HUDEP-2 (cell line): ENCODE data around the gene CGNL1.

ENCODE experiments used
- DNase-seq, 76 experiments: peaks; one replicate each; lab custom pipeline; 2025; ENCODE audit not compliant: unreplicated experiment in 76 of 76; lab: John Stamatoyannopoulos, UW

Gene CGNL1, protein sequence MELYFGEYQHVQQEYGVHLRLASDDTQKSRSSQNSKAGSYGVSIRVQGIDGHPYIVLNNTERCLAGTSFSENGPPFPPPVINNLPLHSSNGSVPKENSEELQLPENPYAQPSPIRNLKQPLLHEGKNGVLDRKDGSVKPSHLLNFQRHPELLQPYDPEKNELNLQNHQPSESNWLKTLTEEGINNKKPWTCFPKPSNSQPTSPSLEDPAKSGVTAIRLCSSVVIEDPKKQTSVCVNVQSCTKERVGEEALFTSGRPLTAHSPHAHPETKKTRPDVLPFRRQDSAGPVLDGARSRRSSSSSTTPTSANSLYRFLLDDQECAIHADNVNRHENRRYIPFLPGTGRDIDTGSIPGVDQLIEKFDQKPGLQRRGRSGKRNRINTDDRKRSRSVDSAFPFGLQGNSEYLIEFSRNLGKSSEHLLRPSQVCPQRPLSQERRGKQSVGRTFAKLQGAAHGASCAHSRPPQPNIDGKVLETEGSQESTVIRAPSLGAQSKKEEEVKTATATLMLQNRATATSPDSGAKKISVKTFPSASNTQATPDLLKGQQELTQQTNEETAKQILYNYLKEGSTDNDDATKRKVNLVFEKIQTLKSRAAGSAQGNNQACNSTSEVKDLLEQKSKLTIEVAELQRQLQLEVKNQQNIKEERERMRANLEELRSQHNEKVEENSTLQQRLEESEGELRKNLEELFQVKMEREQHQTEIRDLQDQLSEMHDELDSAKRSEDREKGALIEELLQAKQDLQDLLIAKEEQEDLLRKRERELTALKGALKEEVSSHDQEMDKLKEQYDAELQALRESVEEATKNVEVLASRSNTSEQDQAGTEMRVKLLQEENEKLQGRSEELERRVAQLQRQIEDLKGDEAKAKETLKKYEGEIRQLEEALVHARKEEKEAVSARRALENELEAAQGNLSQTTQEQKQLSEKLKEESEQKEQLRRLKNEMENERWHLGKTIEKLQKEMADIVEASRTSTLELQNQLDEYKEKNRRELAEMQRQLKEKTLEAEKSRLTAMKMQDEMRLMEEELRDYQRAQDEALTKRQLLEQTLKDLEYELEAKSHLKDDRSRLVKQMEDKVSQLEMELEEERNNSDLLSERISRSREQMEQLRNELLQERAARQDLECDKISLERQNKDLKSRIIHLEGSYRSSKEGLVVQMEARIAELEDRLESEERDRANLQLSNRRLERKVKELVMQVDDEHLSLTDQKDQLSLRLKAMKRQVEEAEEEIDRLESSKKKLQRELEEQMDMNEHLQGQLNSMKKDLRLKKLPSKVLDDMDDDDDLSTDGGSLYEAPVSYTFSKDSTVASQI

DNA sequence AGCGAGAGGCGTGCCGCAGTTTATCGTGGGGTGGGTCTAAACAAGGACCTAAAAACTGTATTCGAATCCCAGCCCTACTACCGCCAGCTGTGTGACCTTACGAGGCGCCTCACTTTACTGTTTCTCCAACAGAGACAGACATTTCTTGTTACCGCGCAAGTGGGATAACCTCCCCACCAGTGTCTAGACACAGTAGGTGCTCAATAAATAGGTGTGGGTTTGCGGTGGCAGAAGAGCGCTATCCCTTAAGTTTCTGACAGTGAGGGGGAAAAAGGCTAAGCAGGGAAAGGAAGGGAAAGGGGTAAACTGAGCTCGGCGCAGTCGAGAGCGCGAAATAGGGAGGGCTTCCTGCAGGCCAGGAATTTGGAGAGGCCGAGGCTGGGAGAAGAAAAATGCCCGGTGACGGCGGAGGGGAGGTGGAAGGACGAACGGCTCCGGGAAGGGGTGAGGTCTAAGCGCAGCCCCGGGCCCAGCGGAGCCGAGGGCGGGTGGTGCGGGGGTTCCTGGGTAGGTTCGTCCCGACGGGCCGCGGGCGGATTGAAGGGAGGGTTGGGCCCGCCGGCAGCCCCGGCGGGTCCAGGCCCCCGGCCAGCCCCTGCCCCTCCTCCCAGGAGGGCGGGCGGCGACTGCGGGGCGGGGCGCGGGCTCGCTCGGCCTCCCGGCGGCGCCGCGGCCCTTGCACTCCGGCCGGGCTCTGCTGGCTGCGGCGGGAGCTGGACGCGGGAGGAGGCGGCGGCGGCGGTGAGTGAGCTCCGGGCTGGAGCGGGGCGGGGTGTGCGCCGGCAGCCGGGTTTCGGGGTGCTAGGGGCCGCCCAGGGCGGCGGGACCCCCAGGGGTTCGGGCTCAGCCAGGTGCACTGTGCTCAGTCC, at the start of gene CGNL1:
Gene CGNL1, plus strand, starts transcription at position 679 of the 869 bp plus-strand sequence. CDS start 61,495 bp downstream, outside the sequence.
- DNase-seq = no peak

DNA sequence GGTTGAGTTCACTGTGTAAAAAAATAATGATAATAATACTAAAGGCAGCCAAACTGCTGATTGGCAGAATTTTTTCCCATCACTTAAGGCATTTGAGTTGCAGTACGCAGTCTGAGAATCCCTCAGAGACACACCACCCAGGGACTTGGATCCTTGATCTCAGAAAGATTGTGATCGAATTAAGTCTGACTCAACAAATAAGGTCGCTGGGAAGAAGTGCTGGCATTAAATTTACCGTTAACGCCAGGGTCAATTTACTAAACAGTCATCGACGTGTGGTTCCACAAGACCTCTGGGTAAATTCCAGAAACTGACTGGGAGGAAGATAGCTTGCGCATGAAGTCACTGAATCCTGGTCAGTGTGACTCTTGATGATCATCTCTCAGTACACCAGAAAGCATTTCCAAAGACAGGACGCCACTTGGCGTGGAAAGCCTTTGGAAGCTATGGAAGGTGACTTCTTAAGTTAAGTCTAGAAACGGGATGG, 48.3 kb upstream of the CGNL1 start:
- DNase-seq = no peak

DNA sequence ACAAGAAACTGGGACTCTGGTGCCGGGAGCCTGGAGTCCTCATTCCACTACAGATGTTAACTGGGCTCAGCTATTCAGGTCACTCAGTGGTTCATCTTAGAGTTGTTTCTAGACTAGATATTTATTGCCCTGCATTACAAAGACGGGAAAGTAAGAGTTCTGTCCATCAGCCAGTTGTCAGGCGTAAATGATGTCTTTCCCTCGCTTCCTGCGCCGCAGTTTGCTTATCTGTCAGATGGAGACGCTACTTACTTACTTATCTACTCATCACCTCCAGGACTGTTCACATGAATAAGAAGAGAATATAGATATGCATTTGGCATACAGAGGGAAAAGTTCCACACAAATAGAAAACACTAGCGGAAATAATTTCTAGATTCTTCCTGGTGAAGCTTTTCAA, 47.8 kb upstream of the CGNL1 start:
- no peak for DNase-seq

DNA sequence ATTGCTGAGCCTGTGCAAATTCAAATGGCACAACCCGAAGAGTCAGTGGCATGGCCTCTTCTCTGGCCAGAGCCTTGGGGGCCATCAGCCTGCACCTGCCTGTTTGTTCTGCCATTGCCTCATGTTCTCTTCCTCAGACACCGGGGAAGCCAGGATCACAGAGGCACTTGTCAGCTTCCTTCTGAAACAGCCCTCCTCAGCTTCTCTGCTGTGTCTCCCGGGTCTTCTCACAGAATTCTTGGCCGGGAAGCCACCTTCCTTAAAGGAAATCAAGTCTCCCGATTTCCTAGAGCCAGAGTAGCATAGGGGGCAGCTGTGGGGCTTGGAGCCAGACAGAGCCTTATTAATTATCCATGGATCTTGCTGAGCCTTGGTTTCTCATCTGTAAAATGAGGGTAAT, 47.4 kb upstream of the CGNL1 start:
- DNase-seq = no peak

DNA sequence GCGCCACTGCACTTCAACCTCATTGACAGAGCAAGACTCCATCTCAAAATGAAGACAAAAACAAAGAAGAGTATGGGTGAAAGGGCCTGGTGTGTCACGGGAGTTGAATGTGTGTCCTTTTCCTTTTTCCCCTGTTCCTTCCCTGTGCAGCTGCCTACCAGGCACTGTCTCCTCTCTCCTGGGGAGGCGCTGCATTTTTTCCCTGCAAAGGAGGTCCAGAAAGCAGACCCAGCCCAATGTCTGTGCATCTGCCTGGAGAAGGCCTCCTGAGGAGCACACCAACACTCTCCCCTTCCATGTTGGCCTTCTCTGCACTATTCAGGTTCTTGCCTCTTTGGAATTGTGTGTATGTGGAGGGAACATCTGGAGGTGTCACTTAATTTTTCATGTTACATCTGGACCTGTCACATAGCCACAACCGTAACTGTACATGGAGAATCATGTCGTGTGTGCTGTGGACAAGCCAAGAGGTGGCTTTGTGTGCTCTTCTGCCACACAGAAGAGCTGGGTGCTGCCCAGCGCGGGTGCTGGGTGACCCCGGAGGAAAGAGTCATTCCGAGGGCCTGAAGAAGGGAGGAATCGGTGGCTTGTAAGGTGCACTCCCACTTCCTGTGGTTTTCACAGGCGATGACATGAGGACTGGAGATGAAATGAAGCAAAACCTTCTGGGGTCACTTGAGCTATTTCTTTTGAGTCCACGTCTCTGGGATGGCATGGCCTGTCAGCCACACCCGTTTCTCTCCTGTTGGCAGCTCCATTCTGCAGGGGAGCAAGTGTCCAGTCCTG, 46.5 kb upstream of the CGNL1 start:
- DNase-seq = no peak

DNA sequence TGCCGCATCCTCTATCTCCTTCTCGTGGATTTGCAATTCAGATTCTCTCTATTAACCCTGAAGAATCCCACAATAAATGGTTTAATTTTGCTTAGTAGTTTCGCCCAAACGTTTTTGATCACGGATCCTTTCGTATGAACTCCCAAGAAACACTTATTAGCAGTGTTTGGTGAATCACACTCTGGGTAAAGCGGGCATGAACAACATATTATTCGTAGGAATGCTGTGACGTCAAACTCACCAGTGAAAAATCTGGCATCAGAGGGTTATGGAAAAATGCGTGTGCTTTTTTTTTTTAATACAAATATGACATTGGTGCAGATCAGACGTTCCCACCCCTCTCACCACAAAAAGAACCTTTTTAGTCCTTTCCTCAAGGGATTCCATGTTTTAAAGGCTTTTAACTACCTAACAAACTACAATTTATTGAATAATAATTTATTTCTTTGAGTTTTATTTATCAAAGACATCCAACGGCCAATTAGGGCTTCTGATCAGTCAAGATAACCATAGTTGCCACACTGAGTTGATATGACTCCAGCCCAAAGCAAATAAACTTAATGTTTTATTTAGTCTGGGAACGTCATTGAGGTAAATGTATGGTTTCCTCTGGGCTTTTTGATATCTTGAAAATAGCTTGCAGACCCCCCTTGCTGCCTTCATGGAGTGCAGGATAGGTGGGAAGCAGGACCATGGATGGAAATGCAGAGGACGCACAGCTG, 45.5 kb upstream of the CGNL1 start:
- no peak for DNase-seq

DNA sequence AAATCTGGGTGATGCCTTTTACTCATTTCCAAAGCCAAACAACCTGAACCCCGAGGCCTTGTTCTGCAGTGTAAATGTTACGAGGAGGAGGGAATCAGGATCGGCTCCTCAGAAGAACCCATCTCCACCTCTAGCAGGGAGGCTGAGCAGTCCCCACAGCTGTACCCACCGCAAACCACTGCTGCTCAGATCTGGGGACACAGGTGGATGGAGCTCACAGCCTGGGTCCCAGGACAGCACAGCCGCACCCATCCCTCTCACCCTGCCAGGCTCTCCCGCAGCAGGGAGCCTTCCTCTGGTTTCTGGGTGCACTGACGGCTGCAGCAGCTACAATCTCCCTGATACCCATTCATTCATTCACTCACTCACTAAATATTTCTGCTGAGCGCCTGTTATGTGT, 44.0 kb upstream of the CGNL1 start:
- DNase-seq = no peak

DNA sequence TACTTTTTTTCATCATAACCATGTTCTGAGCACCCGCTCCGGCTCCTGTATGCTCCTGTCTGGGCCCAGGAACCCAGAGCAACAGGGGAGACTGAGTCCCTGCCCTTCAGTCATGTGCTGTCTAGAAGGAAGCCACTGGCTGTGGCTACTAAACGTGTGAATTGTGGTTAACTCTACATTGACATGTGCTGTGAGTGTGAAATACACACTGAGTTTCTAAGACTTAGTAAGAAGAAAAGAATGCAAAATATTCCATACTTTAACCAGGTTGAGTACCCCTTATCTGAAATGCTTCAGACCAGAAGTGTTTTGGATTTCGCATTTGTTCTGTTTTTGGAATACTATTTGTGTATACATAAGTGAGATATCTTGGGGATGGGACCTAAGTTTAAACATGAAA, 42.8 kb upstream of the CGNL1 start:
- DNase-seq = no peak

DNA sequence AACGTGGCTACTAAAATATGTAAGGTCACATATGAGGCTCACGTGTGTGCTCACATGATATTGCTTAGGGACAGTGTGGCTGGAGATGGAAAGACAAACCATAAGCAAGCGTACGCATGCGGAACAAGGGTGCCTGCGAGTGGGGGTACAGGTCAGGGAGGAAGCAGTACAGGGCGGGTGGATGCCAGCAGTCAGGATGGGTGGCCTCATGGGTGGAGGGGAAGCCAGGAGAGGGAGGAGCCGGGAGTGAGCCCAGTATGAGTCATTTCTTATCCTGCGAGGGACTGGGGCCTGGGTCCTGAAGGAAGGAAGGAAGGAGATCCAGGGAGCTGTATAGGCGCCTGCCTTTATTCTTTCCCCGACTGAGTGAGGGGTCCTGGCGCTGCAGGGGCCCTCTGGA, 42.0 kb upstream of the CGNL1 start:
- DNase-seq = no peak

DNA sequence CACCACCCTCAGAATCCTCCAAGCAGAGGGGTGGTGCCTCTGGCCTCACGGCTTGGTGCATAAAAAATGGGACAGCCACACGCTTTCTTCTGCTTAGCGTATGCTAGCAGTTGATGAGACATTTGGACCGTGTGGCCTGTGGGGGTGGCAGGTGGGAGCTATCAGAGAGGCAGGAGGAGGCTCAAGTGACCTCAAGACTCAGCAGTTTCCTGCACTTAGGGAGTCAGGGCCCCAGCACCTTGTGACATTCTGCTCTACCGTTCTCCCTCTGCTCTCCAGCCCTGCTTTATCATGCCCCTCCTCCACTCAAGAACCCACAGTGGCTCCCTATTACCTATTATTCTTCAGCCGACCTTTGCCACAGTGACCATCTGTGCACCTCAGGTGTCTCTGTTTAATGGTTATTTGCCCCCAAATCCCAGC, 41.0 kb upstream of the CGNL1 start:
- DNase-seq = no peak

DNA sequence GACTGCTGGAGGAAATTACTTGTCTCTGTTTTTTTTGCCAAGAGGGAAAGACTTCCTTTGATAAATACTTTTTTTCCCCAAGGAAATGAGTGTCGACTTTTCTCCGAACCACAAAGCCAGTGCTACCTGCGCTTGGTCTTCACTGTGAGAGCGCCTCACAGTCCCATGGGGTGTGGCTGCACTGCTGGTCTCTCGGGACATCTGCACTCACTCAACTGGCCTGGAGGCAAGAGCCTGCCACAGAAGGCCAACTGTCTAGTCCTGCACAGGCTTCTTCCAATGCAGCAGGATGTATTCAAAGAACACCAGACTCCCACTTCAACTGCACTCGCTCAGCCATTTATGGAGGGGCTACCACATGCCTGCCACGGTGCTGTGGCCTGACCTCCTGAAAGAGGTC, 40.6 kb upstream of the CGNL1 start:
- DNase-seq = no peak

DNA sequence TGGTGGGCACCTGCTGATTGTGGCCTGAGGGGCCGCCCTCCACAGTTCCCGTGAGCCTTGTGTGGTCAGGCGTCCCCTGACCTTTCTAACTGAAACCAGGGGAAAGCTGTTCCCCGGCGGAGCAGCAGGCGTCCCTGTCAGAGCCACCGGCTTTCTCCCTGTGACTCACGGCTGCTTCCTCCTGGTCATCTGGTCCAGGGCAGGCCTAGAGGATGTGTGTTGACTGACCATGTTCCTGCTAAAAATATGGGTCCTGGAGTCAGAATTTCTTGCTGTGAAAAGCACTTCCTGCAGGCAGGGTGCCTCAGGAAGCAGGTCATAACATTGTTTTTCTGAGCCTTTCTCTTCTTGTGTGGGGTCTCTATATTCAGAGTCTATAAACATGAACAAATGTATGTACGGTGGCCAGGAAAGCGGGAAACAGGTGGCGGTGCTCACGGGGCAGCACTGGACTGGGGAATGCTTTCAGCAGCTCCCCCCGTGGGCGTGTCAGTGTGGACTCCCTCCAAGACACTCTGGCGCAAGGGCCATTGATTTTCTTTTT, 38.4 kb upstream of the CGNL1 start:
- no peak for DNase-seq

DNA sequence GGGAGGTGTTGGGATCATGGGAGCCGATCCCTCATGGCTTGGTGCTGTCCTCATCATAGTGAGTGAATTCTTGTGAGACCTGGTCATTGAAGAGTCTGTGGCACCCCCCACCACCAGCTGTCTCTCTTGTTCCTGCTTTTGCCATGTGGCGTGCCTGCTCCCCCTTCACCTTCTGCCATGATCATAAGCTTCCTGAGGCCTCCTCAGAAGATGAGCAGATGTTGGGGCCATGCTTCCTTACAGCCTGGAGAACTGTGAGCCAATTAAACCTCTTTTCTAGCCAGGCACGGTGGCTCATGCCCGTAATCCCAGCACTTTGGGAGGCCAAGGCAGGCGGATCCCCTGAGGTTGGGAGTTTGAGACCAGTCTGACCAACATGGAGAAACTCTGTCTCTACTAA, 37.0 kb upstream of the CGNL1 start:
- DNase-seq = no peak

DNA sequence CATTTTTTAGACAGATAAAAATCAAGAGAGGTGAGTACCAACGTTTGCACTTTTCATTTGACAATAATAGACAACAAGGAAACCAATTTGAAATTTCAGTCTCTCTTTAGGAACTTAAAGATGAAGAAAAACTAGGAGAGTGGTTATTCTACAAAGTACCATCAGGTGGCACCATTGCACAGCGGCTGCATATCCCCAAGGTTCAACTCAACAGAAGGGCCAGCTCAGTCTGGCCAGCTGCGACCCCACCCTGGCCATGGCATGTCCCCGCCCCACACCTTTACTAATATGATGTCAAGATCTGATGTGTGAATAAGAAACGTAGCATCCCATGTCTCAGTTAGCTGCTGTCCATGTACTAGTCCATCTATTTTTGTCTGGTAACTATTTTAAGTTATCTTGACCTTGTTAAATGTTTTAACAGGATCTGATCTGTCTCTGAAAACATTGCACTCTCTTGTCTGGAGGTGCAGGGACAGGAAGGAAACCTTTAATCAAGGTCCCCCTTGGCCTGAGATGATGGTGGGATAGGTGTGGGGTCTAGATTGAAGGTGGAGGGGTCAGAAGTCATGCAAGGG, 35.5 kb upstream of the CGNL1 start:
- peak in 23 of 76 experiments; percentile 2 to 36 (median 8) for DNase-seq

DNA sequence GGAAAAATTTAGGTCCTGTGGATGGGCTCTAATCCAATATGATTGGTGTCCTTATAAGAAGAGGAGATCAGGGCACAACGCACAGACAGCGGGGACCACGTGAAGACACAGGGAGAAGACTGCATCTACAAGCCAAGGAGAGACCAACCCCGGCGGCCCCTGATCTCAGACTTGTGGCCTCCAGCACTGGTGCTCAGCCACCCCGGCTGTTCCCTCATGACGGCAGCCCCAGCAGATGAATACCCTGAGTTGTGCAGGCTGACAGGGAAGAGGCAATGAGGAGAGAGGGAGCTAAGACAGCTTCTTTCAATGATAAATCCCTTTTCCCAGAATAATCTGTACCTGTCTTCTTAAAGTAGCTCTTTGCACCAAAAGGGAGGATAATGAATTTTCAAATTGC, 33.3 kb upstream of the CGNL1 start:
- DNase-seq = no peak

DNA sequence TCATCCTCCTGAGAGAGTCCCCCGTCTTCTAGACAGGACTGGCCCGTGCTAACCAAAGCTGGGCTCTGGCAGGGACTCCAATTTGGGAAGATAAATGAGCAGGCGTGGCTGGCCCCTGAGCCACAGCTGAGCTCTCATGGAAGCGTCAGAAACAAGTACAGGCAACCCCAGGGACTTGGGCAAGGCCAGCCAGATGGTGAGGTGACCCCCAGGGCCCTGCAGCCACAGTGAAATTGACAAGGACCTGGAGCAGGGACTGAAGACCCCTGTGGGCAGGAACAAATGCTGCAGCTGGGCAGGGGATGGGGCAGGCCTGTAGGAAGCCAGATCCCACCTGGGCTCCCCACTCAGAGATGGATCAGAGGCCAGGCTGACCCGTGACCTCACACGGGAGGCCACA, 32.8 kb upstream of the CGNL1 start:
- no peak for DNase-seq

DNA sequence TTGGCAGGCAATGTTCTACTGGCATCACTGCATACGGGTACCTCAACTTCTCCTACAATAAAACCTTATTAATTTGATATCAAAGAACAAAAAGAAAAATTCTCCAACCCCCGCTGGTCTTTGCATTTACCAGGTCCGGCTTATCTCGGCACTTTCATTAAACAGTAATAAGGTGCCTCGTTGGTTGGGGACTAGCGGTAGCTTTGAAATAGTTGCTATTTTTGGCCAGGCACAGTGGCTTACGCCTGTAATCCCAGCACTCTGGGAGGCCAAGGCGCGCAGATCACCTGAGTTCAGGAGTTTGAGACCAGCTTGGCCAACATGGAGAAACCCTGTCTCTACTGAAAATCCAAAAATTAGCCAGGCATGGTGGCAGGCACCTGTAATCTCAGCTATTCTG, 32.0 kb upstream of the CGNL1 start:
- DNase-seq = no peak

DNA sequence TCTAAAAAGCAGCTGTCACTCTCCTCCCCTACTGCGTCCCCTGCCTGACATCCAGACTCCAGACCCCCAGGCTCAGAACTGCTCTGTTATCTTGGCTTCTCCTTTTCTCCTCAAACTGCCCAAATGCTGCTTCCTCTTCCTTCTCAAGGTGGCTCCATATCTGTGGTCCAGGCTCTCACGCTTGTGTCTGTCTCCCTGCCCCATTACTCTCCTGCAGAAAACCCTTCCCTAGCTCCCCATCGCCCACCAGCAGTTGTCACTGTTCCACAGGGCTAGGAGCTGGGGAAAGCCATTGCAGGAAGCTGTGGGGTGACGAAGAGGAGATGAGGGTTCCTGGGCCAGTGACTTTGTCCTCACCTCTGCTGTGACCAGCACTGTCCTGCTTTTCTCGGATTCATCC, 30.7 kb upstream of the CGNL1 start:
- no peak for DNase-seq
